HEK293 (cell line): ENCODE measurements around the gene ASB8.

Experiments used
- IKZF3 ChIP-seq: fragments of 450-650 bp; IDR thresholded peaks from 2 replicates; pipeline ENCODE4 v1.5.0; 2018; ENCODE audit warnings: missing biosample characterization, mild to moderate bottlenecking, missing genetic modification characterization, moderate library complexity
- OVOL3 ChIP-seq: fragments of 450-650 bp; formaldehyde crosslinking; IDR thresholded peaks from 2 replicates; pipeline ENCODE4 v1.5.1; 2016; ENCODE audit warnings: missing biosample characterization, missing genetic modification characterization
- PBX3 ChIP-seq: sonication (generic); formaldehyde crosslinking; IDR thresholded peaks from 2 replicates; pipeline ENCODE4 v1.8.1; 2022; ENCODE audit warnings: mild to moderate bottlenecking, moderate library complexity, missing genetic modification reagents
- ZBTB1 ChIP-seq: fragments of 450-650 bp; formaldehyde crosslinking; IDR thresholded peaks from 2 replicates; pipeline ENCODE4 v1.5.1; 2016; ENCODE audit warnings: missing biosample characterization, missing genetic modification characterization
- ZFP37 ChIP-seq: fragments of 450-650 bp; formaldehyde crosslinking; IDR thresholded peaks from 2 replicates; pipeline ENCODE4 v1.5.1; 2016; ENCODE audit warnings: missing biosample characterization, missing genetic modification characterization
- ZFP69B ChIP-seq: fragments of 450-650 bp; formaldehyde crosslinking; IDR thresholded peaks from 2 replicates; pipeline ENCODE4 v1.5.1; 2016; ENCODE audit warnings: missing biosample characterization, missing genetic modification characterization
- ZNF776 ChIP-seq: fragments of 450-650 bp; formaldehyde crosslinking; IDR thresholded peaks from 2 replicates; pipeline ENCODE4 v1.5.0; 2017; ENCODE audit warnings: missing biosample characterization, missing genetic modification characterization, borderline replicate concordance
- TF ChIP-seq, protein P1 (sequence below): fragments of 450-650 bp; formaldehyde crosslinking; IDR thresholded peaks from 2 replicates; pipeline ENCODE4 v1.5.1; 2016; ENCODE audit warnings: missing biosample characterization, missing genetic modification characterization
- TF ChIP-seq, protein P2 (sequence below): fragments of 450-650 bp; formaldehyde crosslinking; IDR thresholded peaks from 2 replicates; pipeline ENCODE4 v1.5.1; 2016; ENCODE audit warnings: missing biosample characterization, missing genetic modification characterization

DNA sequence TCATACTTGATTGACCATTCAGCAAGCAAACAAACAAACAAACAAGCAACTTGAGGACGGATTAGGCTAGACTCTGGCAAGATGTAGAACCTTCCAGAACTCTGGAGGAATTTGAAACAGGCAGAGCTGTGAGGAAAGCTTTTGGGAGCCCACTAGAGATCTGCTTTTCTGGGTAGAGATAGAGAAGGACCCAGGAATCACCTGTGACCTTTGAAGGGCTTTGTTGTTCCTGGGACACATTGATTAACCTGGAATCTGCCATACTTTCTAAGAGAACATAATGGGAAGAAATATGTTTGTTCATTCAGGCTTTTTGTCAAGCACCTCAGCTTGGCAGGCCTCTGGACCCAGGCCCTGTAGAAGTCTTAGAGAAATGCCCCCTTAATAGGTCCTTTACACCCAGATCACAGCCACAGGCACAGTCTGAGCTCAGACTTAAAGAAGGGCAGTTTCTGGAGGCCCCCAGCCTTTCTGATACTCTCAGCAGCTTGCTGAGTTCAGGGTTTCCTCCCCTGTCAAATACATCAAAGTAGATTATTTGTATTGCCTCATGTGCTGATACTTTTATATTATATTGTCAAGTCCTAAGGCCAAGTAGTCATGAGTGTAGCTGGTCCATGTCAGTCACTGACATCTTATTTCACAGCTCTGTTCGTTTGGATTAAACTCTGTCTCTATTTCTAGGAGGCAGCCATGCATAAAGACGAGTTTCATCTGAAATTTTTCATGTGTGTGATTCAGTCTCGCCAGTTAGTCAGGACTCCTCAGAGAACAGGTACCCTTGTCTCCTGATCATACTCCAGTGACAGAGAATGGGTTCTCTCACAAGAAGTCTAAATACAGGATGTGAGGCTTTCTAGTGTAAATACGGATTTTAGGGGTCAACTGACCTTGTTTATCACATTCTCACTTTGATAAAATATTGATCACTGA lies 50.4 kb downstream of the ASB8 start:
- TF ChIP-seq ZFP37 (tag by site-specific recombination) (no peak), PBX3 (CRISPR knock-in tag) (no peak), ZFP69B (tag by site-specific recombination) (no peak), OVOL3 (tag by site-specific recombination) (no peak), ZNF776 (no peak), ZBTB1 (tag by site-specific recombination) (no peak), IKZF3 (tag by site-specific recombination) (no peak)
- TF ChIP-seq, protein P1, sequence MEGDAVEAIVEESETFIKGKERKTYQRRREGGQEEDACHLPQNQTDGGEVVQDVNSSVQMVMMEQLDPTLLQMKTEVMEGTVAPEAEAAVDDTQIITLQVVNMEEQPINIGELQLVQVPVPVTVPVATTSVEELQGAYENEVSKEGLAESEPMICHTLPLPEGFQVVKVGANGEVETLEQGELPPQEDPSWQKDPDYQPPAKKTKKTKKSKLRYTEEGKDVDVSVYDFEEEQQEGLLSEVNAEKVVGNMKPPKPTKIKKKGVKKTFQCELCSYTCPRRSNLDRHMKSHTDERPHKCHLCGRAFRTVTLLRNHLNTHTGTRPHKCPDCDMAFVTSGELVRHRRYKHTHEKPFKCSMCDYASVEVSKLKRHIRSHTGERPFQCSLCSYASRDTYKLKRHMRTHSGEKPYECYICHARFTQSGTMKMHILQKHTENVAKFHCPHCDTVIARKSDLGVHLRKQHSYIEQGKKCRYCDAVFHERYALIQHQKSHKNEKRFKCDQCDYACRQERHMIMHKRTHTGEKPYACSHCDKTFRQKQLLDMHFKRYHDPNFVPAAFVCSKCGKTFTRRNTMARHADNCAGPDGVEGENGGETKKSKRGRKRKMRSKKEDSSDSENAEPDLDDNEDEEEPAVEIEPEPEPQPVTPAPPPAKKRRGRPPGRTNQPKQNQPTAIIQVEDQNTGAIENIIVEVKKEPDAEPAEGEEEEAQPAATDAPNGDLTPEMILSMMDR (tag by site-specific recombination) = no peak
- TF ChIP-seq, protein P2, sequence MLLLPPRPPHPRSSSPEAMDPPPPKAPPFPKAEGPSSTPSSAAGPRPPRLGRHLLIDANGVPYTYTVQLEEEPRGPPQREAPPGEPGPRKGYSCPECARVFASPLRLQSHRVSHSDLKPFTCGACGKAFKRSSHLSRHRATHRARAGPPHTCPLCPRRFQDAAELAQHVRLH (tag by site-specific recombination) = no peak
